Osteocyte (in vitro differentiated cells): ENCODE measurements around the gene SAV1. TPM values are rescaled to one million over a fixed set of nuclear protein-coding genes. Genes with fewer than 3 reads are reported as not detected.
"Not testable (repeated sequence)": the region's sequence is repeated elsewhere in the genome, so short reads cannot be mapped to it uniquely, and the experiment has no call there.

Experiments
- DNase-seq: peaks from one replicate; pipeline ENCODE4 v3.0.0; 2021; ENCODE audit warnings: mixed read lengths; ENCODE audit not compliant: unreplicated experiment; ENCODE audit errors: extremely low spot score
- H3K27ac Mint-ChIP-seq: one replicate; pipeline ENCODE4 v1.8.0; 2021; ENCODE audit warnings: mild to moderate bottlenecking, mixed read lengths; ENCODE audit not compliant: unreplicated experiment
- H3K27me3 Mint-ChIP-seq: one replicate; pipeline ENCODE4 v1.8.0; 2021; ENCODE audit warnings: mixed read lengths; ENCODE audit not compliant: unreplicated experiment
- H3K36me3 Mint-ChIP-seq: one replicate; pipeline ENCODE4 v1.8.0; 2021; ENCODE audit warnings: mixed read lengths; ENCODE audit not compliant: unreplicated experiment
- H3K4me1 Mint-ChIP-seq: one replicate; pipeline ENCODE4 v1.8.0; 2021; ENCODE audit warnings: mixed read lengths; ENCODE audit not compliant: unreplicated experiment
- H3K4me3 Mint-ChIP-seq: one replicate; pipeline ENCODE4 v1.8.0; 2021; ENCODE audit warnings: mild to moderate bottlenecking, moderate library complexity, mixed read lengths; ENCODE audit not compliant: unreplicated experiment
- H3K9me3 Mint-ChIP-seq: one replicate; pipeline ENCODE4 v1.8.0; 2021; ENCODE audit warnings: mixed read lengths; ENCODE audit not compliant: unreplicated experiment
- CTCF ChIP-seq: fragments of 200-600 bp; sonication (generic); IDR thresholded peaks from 2 replicates; pipeline ENCODE4 v1.5.0; 2021; ENCODE audit warnings: antibody characterized with exemption, mild to moderate bottlenecking, moderate library complexity
- total RNA-seq: library from RNA; stranded (reverse); gene quantifications from 2 replicates; pipeline ENCODE4 v1.2.1, GENCODE V29; 2021

The SAV1 gene
- total RNA-seq, 1 donor from 2014 or later, result 47.9 TPM

- Mint-ChIP-seq H3K27ac (no peak overlapping the region), H3K27me3 (no peaks in the 10 kb centered on the region), H3K4me1 (no peaks in the 10 kb centered on the region), H3K36me3 (no peaks in the 10 kb centered on the region), H3K4me3 (no peak overlapping the region), H3K9me3 (peaks cover 6% of the 10 kb centered on the region)
- TF ChIP-seq CTCF, result no peak
- no peak for DNase-seq
Measured at GRCh38 chr14:50705026-50705593, 37.0 kb upstream of the SAV1 start.

GRCh38 chr14:50704454-50705010 lies 36.4 kb upstream of the SAV1 start:
- Mint-ChIP-seq H3K36me3 (no peaks in the 10 kb centered on the region), H3K4me3 (no peak overlapping the region), H3K27me3 (no peaks in the 10 kb centered on the region), H3K4me1 (no peaks in the 10 kb centered on the region), H3K27ac (no peak overlapping the region), H3K9me3 (peaks cover 6% of the 10 kb centered on the region)
- DNase-seq, result no peak
- no peak for TF ChIP-seq CTCF

- Mint-ChIP-seq H3K27ac (no peak overlapping the region), H3K27me3 (no peaks in the 10 kb centered on the region), H3K9me3 (peaks cover 18% of the 10 kb centered on the region), H3K36me3 (no peaks in the 10 kb centered on the region), H3K4me3 (no peak overlapping the region), H3K4me1 (peaks cover 3% of the 10 kb centered on the region)
- DNase-seq, result no peak
- TF ChIP-seq CTCF, result no peak
Measured at GRCh38 chr14:50697659-50698290, 29.7 kb upstream of the SAV1 start.

- not testable (repeated sequence) for H3K27me3 Mint-ChIP-seq, H3K36me3 Mint-ChIP-seq, DNase-seq, H3K27ac Mint-ChIP-seq, H3K4me3 Mint-ChIP-seq, H3K4me1 Mint-ChIP-seq
- peaks cover 18% of the 10 kb centered on the region for H3K9me3 Mint-ChIP-seq
Measured at GRCh38 chr14:50694260-50694659, 26.2 kb upstream of the SAV1 start.

GRCh38 chr14:50688875-50689274 lies 20.8 kb upstream of the SAV1 start:
- H3K9me3 Mint-ChIP-seq, result peaks cover 13% of the 10 kb centered on the region
- H3K4me1 Mint-ChIP-seq, result no peaks in the 10 kb centered on the region
- H3K4me3 Mint-ChIP-seq, result no peak overlapping the region
- H3K27ac Mint-ChIP-seq, result no peak overlapping the region
- H3K36me3 Mint-ChIP-seq, result no peaks in the 10 kb centered on the region
- no peaks in the 10 kb centered on the region for H3K27me3 Mint-ChIP-seq
- no peak for DNase-seq
- TF ChIP-seq CTCF, result no peak
